ENCODE results near the gene THRB. TPM values are rescaled to one million over a fixed set of nuclear protein-coding genes. Genes with fewer than 3 reads are reported as not detected.

The THRB gene
- total and polyA plus RNA-seq, 2 experiments from 2014 or later = 26.8 to 60.0 TPM

- Histone ChIP-seq H3K36me3 (replicated peaks; ENCODE audit: insufficient read depth, low read depth) (no peaks in the 10 kb centered on the region), H2AFZ (no peak overlapping the region), H3K9me3 (ENCODE audit: low read depth) (no peaks in the 10 kb centered on the region), H3K4me2 (no peak overlapping the region), H3K4me1 (ENCODE audit: insufficient read depth) (peaks cover 21% of the 10 kb centered on the region), H3K27ac (no peak overlapping the region), H3K79me2 (peaks cover 64% of the 10 kb centered on the region), H3K27me3 (no peaks in the 10 kb centered on the region), H4K20me1 (ENCODE audit: insufficient read depth, poor library complexity, severe bottlenecking) (no peaks in the 10 kb centered on the region), H3K9me2 (replicated peaks; ENCODE audit: insufficient read depth) (no peaks in the 10 kb centered on the region), H3K4me3 (no peak overlapping the region)
- TF ChIP-seq, protein P1, sequence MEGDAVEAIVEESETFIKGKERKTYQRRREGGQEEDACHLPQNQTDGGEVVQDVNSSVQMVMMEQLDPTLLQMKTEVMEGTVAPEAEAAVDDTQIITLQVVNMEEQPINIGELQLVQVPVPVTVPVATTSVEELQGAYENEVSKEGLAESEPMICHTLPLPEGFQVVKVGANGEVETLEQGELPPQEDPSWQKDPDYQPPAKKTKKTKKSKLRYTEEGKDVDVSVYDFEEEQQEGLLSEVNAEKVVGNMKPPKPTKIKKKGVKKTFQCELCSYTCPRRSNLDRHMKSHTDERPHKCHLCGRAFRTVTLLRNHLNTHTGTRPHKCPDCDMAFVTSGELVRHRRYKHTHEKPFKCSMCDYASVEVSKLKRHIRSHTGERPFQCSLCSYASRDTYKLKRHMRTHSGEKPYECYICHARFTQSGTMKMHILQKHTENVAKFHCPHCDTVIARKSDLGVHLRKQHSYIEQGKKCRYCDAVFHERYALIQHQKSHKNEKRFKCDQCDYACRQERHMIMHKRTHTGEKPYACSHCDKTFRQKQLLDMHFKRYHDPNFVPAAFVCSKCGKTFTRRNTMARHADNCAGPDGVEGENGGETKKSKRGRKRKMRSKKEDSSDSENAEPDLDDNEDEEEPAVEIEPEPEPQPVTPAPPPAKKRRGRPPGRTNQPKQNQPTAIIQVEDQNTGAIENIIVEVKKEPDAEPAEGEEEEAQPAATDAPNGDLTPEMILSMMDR (IDR thresholded peaks at IDR 0.05; ENCODE audit: poor library complexity) = no peak
- no peak for TF ChIP-seq EZH2phosphoT487 (IDR thresholded peaks at IDR 0.05; ENCODE audit: low read depth, severe bottlenecking, unreplicated experiment)
- TF ChIP-seq EZH2 (IDR thresholded peaks at IDR 0.05; ENCODE audit: borderline replicate concordance) = no peak
- DNase-seq (ENCODE audit: low spot score) = no peak
Observed at GRCh38 chr3:24360957-24361356, 133.7 kb downstream of the THRB start.

- Histone ChIP-seq H3K4me2 (no peak overlapping the region), H3K36me3 (replicated peaks; ENCODE audit: insufficient read depth, low read depth) (no peaks in the 10 kb centered on the region), H2AFZ (no peak overlapping the region), H3K4me3 (no peak overlapping the region), H4K20me1 (ENCODE audit: insufficient read depth, poor library complexity, severe bottlenecking) (no peaks in the 10 kb centered on the region), H3K4me1 (ENCODE audit: insufficient read depth) (peaks cover 18% of the 10 kb centered on the region), H3K79me2 (peaks cover 61% of the 10 kb centered on the region), H3K27ac (no peak overlapping the region), H3K27me3 (no peaks in the 10 kb centered on the region), H3K9me3 (ENCODE audit: low read depth) (no peaks in the 10 kb centered on the region), H3K9me2 (replicated peaks; ENCODE audit: insufficient read depth) (no peaks in the 10 kb centered on the region)
- no peak for DNase-seq (ENCODE audit: low spot score)
- WGBS (ENCODE audit: low lambda C conversion rate, missing lambda C conversion rate) = 84% methylated on average over 5 of the region's 5 CpGs
- no peak for TF ChIP-seq EZH2 (IDR thresholded peaks at IDR 0.05; ENCODE audit: borderline replicate concordance)
- TF ChIP-seq, protein P1 (IDR thresholded peaks at IDR 0.05; ENCODE audit: poor library complexity) = no peak
Observed at GRCh38 chr3:24359645-24360462, 134.8 kb downstream of the THRB start.

- peaks cover 15% of the 10 kb centered on the region for H3K4me1 ChIP-seq (ENCODE audit: insufficient read depth)
- no peak overlapping the region for H3K27ac ChIP-seq
- no peaks in the 10 kb centered on the region for H3K36me3 ChIP-seq (replicated peaks; ENCODE audit: insufficient read depth, low read depth)
- 96% methylated on average over 1 of the region's 1 CpG for WGBS (ENCODE audit: low lambda C conversion rate, missing lambda C conversion rate)
- no peaks in the 10 kb centered on the region for H4K20me1 ChIP-seq (ENCODE audit: insufficient read depth, poor library complexity, severe bottlenecking)
- H3K9me2 ChIP-seq (replicated peaks; ENCODE audit: insufficient read depth) = no peaks in the 10 kb centered on the region
- no peak overlapping the region for H2AFZ ChIP-seq
- no peaks in the 10 kb centered on the region for H3K27me3 ChIP-seq
- DNase-seq (ENCODE audit: low spot score) = no peak
- peaks cover 58% of the 10 kb centered on the region for H3K79me2 ChIP-seq
- no peak overlapping the region for H3K4me3 ChIP-seq
- no peak for TF ChIP-seq EZH2 (IDR thresholded peaks at IDR 0.05; ENCODE audit: borderline replicate concordance)
- TF ChIP-seq EZH2phosphoT487 (IDR thresholded peaks at IDR 0.05; ENCODE audit: low read depth, severe bottlenecking, unreplicated experiment) = no peak
- TF ChIP-seq, protein P1 (IDR thresholded peaks at IDR 0.05; ENCODE audit: poor library complexity) = no peak
- no peak overlapping the region for H3K4me2 ChIP-seq
- H3K9me3 ChIP-seq (ENCODE audit: low read depth) = no peaks in the 10 kb centered on the region
Observed at GRCh38 chr3:24359102-24359501, 135.5 kb downstream of the THRB start.
